Caco-2 (cell line): ENCODE measurements around the gene PPP3R2. TPM values are rescaled to one million over a fixed set of nuclear protein-coding genes. Genes with fewer than 3 reads are reported as not detected.
A peak's percentile ranks its signal among the peaks of the same experiment; 100 is the strongest.

ENCODE experiments used
- BruUV-seq: library from RNA; stranded (reverse); fragments of 400-500 nt; replicated peaks from 2 replicates; lab custom pipeline; 2021; lab: Mats Ljungman, UMichigan
- CTCF ChIA-PET: fragments of 300-600 bp; sonication (Branson Sonifier 250); formaldehyde crosslinking; loops from one replicate; lab custom pipeline; 2022; ENCODE audit warnings: antibody characterized with exemption; lab: Charles Lee
- POLR2A ChIA-PET: fragments of 300-600 bp; sonication (Branson Sonifier 250); formaldehyde crosslinking; loops from one replicate; lab custom pipeline; 2022; ENCODE audit warnings: antibody characterized with exemption; lab: Charles Lee
- DNase-seq, 2 experiments: peaks; one replicate each; pipeline versions ENCODE4 v3.0.0 to v3.0.0-alpha.2; 2020 to 2022
- H3K27me3 ChIP-seq: replicated peaks from 2 replicates; pipeline ENCODE4 v1.6.0; 2011; ENCODE audit warnings: low read length; ENCODE audit not compliant: control insufficient read depth, insufficient read depth
- H3K36me3 ChIP-seq: 2 replicates; pipeline ENCODE4 v1.5.1; 2011; ENCODE audit warnings: low read length; ENCODE audit not compliant: control insufficient read depth, insufficient read depth
- H3K4me1 ChIP-seq: fragments of 250-450 bp; sonication (Bioruptor Pico); 2 replicates; pipeline ENCODE4 v1.5.1; 2020; ENCODE audit warnings: mild to moderate bottlenecking
- H3K4me3 ChIP-seq: 2 replicates; pipeline ENCODE4 v1.5.1; 2011; ENCODE audit warnings: low read depth, mild to moderate bottlenecking, control low read depth, low read length
- H3K9me3 ChIP-seq: fragments of 250-450 bp; sonication (Bioruptor Pico); 2 replicates; pipeline ENCODE4 v1.5.1; 2020; ENCODE audit warnings: mild to moderate bottlenecking, moderate library complexity
- H3K27ac Mint-ChIP-seq: one replicate; pipeline ENCODE4 v1.8.0; 2022; ENCODE audit warnings: mixed read lengths; ENCODE audit not compliant: unreplicated experiment
- H3K27me3 Mint-ChIP-seq: one replicate; pipeline ENCODE4 v1.8.0; 2022; ENCODE audit warnings: mixed read lengths; ENCODE audit not compliant: insufficient read depth, unreplicated experiment
- H3K36me3 Mint-ChIP-seq: one replicate; pipeline ENCODE4 v1.8.0; 2022; ENCODE audit warnings: mild to moderate bottlenecking, mixed read lengths; ENCODE audit not compliant: insufficient read depth, unreplicated experiment
- H3K4me1 Mint-ChIP-seq: one replicate; pipeline ENCODE4 v1.8.0; 2022; ENCODE audit warnings: low read depth, mixed read lengths; ENCODE audit not compliant: unreplicated experiment
- H3K4me3 Mint-ChIP-seq: one replicate; pipeline ENCODE4 v1.8.0; 2022; ENCODE audit warnings: mild to moderate bottlenecking, moderate library complexity, mixed read lengths; ENCODE audit not compliant: unreplicated experiment
- H3K9me3 Mint-ChIP-seq: one replicate; pipeline ENCODE4 v1.8.0; 2022; ENCODE audit warnings: mixed read lengths; ENCODE audit not compliant: unreplicated experiment
- CTCF ChIP-seq, 2 experiments: fragments of 200-600 bp in 1 of 2; IDR thresholded peaks; 1 replicate in 1 of 2; 2 replicates in 1 of 2; pipeline versions ENCODE4 v1.5.1 to v1.8.0; 2011 to 2022; ENCODE audit warnings: antibody characterized with exemption in 1 of 2, control low read depth in 1 of 2, inconsistent platforms in 1 of 2, low read depth in 1 of 2, low read length in 1 of 2, mild to moderate bottlenecking in 1 of 2, moderate library complexity in 1 of 2; ENCODE audit not compliant: insufficient read depth in 1 of 2, severe bottlenecking in 1 of 2, unreplicated experiment in 1 of 2
- intact Hi-C: fragments of 100-400 bp; cut with micrococcal nuclease; formaldehyde crosslinking; loops from one replicate; pipeline ENCODE4 v1.10.0; 2022; ENCODE audit not compliant: unreplicated experiment
- total RNA-seq: library from RNA; stranded (reverse); gene quantifications from 2 replicates; pipeline ENCODE4 v1.2.3, GENCODE V29; 2022

The PPP3R2 gene
- total RNA-seq, 1 experiment from 2014 or later, result not detected

- Histone ChIP-seq H3K4me1 (peaks cover 16% of the 10 kb centered on the region; the same call in 1 of the 2 replicates), H3K9me3 (no peaks in the 10 kb centered on the region), H3K27me3 (no peaks in the 10 kb centered on the region), H3K4me3 (no peak overlapping the region), H3K36me3 (no peaks in the 10 kb centered on the region)
- TF ChIP-seq CTCF (IDR thresholded peaks at IDR 0.05; ENCODE audit: insufficient read depth in 1 of 2, low read depth in 1 of 2, low read length in 1 of 2, severe bottlenecking in 1 of 2, unreplicated experiment in 1 of 2), result no peak
- BruUV-seq, result no TSS peak
- Mint-ChIP-seq H3K27me3 (peaks cover 2% of the 10 kb centered on the region), H3K4me3 (no peak overlapping the region), H3K27ac (no peak overlapping the region), H3K36me3 (no peaks in the 10 kb centered on the region), H3K9me3 (no peaks in the 10 kb centered on the region), H3K4me1 (peaks cover 12% of the 10 kb centered on the region)
- peak in 1 of 2 experiments; percentile 21 for DNase-seq
- POLR2A ChIA-PET, result no interaction called here
- intact Hi-C loops, result no loop called here
- CTCF ChIA-PET, result no interaction called here
These were observed 33.4 kb upstream of the PPP3R2 start for GRCh38 chr9:101628173-101628572.

- TF ChIP-seq CTCF (IDR thresholded peaks at IDR 0.05; ENCODE audit: insufficient read depth in 1 of 2, low read depth in 1 of 2, low read length in 1 of 2, severe bottlenecking in 1 of 2, unreplicated experiment in 1 of 2), result no peak
- no TSS peak for BruUV-seq
- H3K4me3 ChIP-seq, result no peak overlapping the region
- DNase-seq, result no peak
- Mint-ChIP-seq H3K36me3 (no peaks in the 10 kb centered on the region), H3K4me3 (no peak overlapping the region), H3K9me3 (no peaks in the 10 kb centered on the region), H3K27me3 (no peaks in the 10 kb centered on the region), H3K27ac (no peak overlapping the region), H3K4me1 (peaks cover 12% of the 10 kb centered on the region)
- H3K27me3 ChIP-seq, result no peaks in the 10 kb centered on the region
- no peaks in the 10 kb centered on the region for H3K9me3 ChIP-seq
- intact Hi-C loops, result no loop called here
- POLR2A ChIA-PET, result no interaction called here
- CTCF ChIA-PET, result no interaction called here
- H3K36me3 ChIP-seq, result no peaks in the 10 kb centered on the region
- peaks cover 14% of the 10 kb centered on the region; the same call in 1 of the 2 replicates for H3K4me1 ChIP-seq
These were observed 31.5 kb upstream of the PPP3R2 start for GRCh38 chr9:101626295-101626694.

- CTCF ChIA-PET, result no interaction called here
These were observed 31.1 kb upstream of the PPP3R2 start for GRCh38 chr9:101625876-101626275.

More at GRCh38 chr9:101625876-101626275, 31.1 kb upstream of the PPP3R2 start:
- Histone ChIP-seq H3K4me3 (no peak overlapping the region), H3K4me1 (peaks cover 9% of the 10 kb centered on the region; the same call in 1 of the 2 replicates), H3K27me3 (no peaks in the 10 kb centered on the region), H3K9me3 (no peaks in the 10 kb centered on the region), H3K36me3 (no peaks in the 10 kb centered on the region)
- intact Hi-C loops, result no loop called here
- TF ChIP-seq CTCF (IDR thresholded peaks at IDR 0.05; ENCODE audit: insufficient read depth in 1 of 2, low read depth in 1 of 2, low read length in 1 of 2, severe bottlenecking in 1 of 2, unreplicated experiment in 1 of 2), result no peak
- BruUV-seq, result no TSS peak
- H3K27ac Mint-ChIP-seq, result no peak overlapping the region
- H3K4me1 Mint-ChIP-seq, result peaks cover 9% of the 10 kb centered on the region
- H3K4me3 Mint-ChIP-seq, result no peak overlapping the region
- H3K27me3 Mint-ChIP-seq, result no peaks in the 10 kb centered on the region
- no peaks in the 10 kb centered on the region for H3K9me3 Mint-ChIP-seq
- POLR2A ChIA-PET, result no interaction called here
- no peaks in the 10 kb centered on the region for H3K36me3 Mint-ChIP-seq
- no peak for DNase-seq
